OCI-LY7 (cell line): ENCODE data around the gene AGBL1. TPM values are rescaled to one million over a fixed set of nuclear protein-coding genes. Genes with fewer than 3 reads are reported as not detected.

Experiments used
- BruUV-seq: library from RNA; stranded (reverse); fragments of 400-500 nt; replicated peaks from 2 replicates; lab custom pipeline; 2021; lab: Mats Ljungman, UMichigan
- CTCF ChIA-PET: fragments of 300-600 bp; sonication (Branson Sonifier 250); formaldehyde crosslinking; loops from one replicate; lab custom pipeline; 2022; ENCODE audit warnings: antibody characterized with exemption; ENCODE audit not compliant: unreplicated experiment; lab: Charles Lee
- POLR2A ChIA-PET: fragments of 300-600 bp; sonication (Branson Sonifier 250); formaldehyde crosslinking; loops from one replicate; lab custom pipeline; 2022; ENCODE audit warnings: antibody characterized with exemption; lab: Charles Lee
- DNase-seq: peaks from one replicate; pipeline ENCODE4 v3.0.0-alpha.2; 2015; ENCODE audit warnings: low spot score
- H2AFZ ChIP-seq: fragments of 200-600 bp; sonication (generic), shearing (Covaris generic); 2 replicates; pipeline ENCODE4 v1.6.1; 2014; ENCODE audit warnings: mild to moderate bottlenecking, antibody characterized with exemption, low read length, moderate library complexity
- H3K27ac ChIP-seq: fragments of 200-600 bp; sonication (generic); 2 replicates; pipeline ENCODE4 v1.5.1; 2014; ENCODE audit warnings: mixed run types, low read depth, mild to moderate bottlenecking, moderate library complexity, low read length, inconsistent platforms; ENCODE audit not compliant: poor library complexity, severe bottlenecking
- H3K36me3 ChIP-seq: fragments of 200-600 bp; sonication (generic); 2 replicates; pipeline ENCODE4 v1.6.1; 2014; ENCODE audit warnings: mild to moderate bottlenecking, antibody characterized with exemption, low read length, moderate library complexity, mixed read lengths; ENCODE audit not compliant: insufficient read depth
- H3K4me1 ChIP-seq: fragments of 200-600 bp; sonication (generic); 2 replicates; pipeline ENCODE4 v1.5.1; 2014; ENCODE audit warnings: mild to moderate bottlenecking, low read length; ENCODE audit not compliant: insufficient read depth, poor library complexity, severe bottlenecking
- H3K4me2 ChIP-seq: fragments of 200-600 bp; sonication (generic); 2 replicates; pipeline ENCODE4 v1.6.1; 2014; ENCODE audit warnings: mild to moderate bottlenecking, low read length
- H3K4me3 ChIP-seq: fragments of 200-600 bp; sonication (generic); 2 replicates; pipeline ENCODE4 v1.5.1; 2014; ENCODE audit warnings: mild to moderate bottlenecking, low read depth, low read length; ENCODE audit not compliant: poor library complexity, severe bottlenecking
- H3K79me2 ChIP-seq: fragments of 200-600 bp; sonication (generic); 2 replicates; pipeline ENCODE4 v1.6.1; 2016; ENCODE audit warnings: low read depth, mild to moderate bottlenecking, low read length, moderate library complexity, mixed read lengths; ENCODE audit not compliant: insufficient read depth
- H3K9me2 ChIP-seq: fragments of 200-600 bp; sonication (generic); 2 replicates; pipeline ENCODE4 v1.6.1; 2016; ENCODE audit warnings: mild to moderate bottlenecking, low read length, mixed read lengths; ENCODE audit not compliant: insufficient read depth
- H3K9me3 ChIP-seq: fragments of 200-600 bp; sonication (generic); 2 replicates; pipeline ENCODE4 v1.6.1; 2014; ENCODE audit warnings: mild to moderate bottlenecking, mixed run types, low read length, mixed read lengths
- H4K20me1 ChIP-seq: fragments of 200-600 bp; sonication (generic); 2 replicates; pipeline ENCODE4 v1.6.1; 2014; ENCODE audit warnings: mild to moderate bottlenecking, antibody characterized with exemption, low read length, moderate library complexity, mixed read lengths; ENCODE audit not compliant: insufficient read depth
- CTCF ChIP-seq: fragments of 200-600 bp; sonication (generic); conservative IDR thresholded peaks from 2 replicates; pipeline ENCODE4 v1.5.1; 2014; ENCODE audit warnings: mild to moderate bottlenecking, antibody characterized with exemption, low read length, moderate library complexity, mixed read lengths
- EZH2phosphoT487 ChIP-seq: fragments of 200-600 bp; sonication (generic); IDR thresholded peaks from 2 replicates; pipeline ENCODE4 v1.6.1; 2018; ENCODE audit warnings: low read depth, borderline replicate concordance, mild to moderate bottlenecking, mixed run types, antibody characterized with exemption, low read length, moderate library complexity, mixed read lengths
- intact Hi-C: fragments of 100-400 bp; cut with micrococcal nuclease; formaldehyde crosslinking; loops from one replicate; pipeline ENCODE4 v1.10.0; 2022; ENCODE audit not compliant: unreplicated experiment
- total RNA-seq, 2 experiments: library from RNA; depleted of rRNA in 1 of 2; stranded (reverse); fragments of >200 nt in 1 of 2; shearing (Covaris generic) in 1 of 2; gene quantifications; 2 replicates each; pipeline ENCODE4 v1.2.3, GENCODE V29; 2014 to 2022

The AGBL1 gene
- total RNA-seq, 2 experiments from 2014 or later = not detected

- no peak for DNase-seq
- intact Hi-C loops = no loop called here
- Histone ChIP-seq H3K4me2 (no peak overlapping the region), H3K36me3 (no peaks in the 10 kb centered on the region), H2AFZ (no peak overlapping the region), H4K20me1 (no peaks in the 10 kb centered on the region), H3K9me2 (no peaks in the 10 kb centered on the region), H3K4me3 (no peak overlapping the region), H3K79me2 (no peaks in the 10 kb centered on the region), H3K27ac (no peak overlapping the region), H3K9me3 (no peaks in the 10 kb centered on the region), H3K4me1 (no peaks in the 10 kb centered on the region)
- no TSS peak for BruUV-seq
- ChIA-PET POLR2A (no interaction called here), CTCF (no interaction called here)
- no peak for TF ChIP-seq EZH2phosphoT487
- TF ChIP-seq CTCF = no peak
These were observed 759.8 kb downstream of the AGBL1 start for GRCh38 chr15:86839502-86839901.

- no peaks in the 10 kb centered on the region for H4K20me1 ChIP-seq
- POLR2A ChIA-PET = no interaction called here
- TF ChIP-seq CTCF = no peak
- TF ChIP-seq EZH2phosphoT487 = no peak
- no peak overlapping the region for H3K27ac ChIP-seq
- BruUV-seq = no TSS peak
- H3K79me2 ChIP-seq = no peaks in the 10 kb centered on the region
- H3K4me3 ChIP-seq = no peak overlapping the region
- no peak for DNase-seq
- no peak overlapping the region for H2AFZ ChIP-seq
- no peaks in the 10 kb centered on the region for H3K36me3 ChIP-seq
- H3K4me1 ChIP-seq = no peaks in the 10 kb centered on the region
- no peak overlapping the region for H3K4me2 ChIP-seq
- CTCF ChIA-PET = no interaction called here
- H3K9me3 ChIP-seq = no peaks in the 10 kb centered on the region
- H3K9me2 ChIP-seq = no peaks in the 10 kb centered on the region
- intact Hi-C loops = no loop called here
These were observed 761.3 kb downstream of the AGBL1 start for GRCh38 chr15:86840996-86841395.

- no TSS peak for BruUV-seq
- no peak overlapping the region for H3K4me3 ChIP-seq
- H3K9me3 ChIP-seq = no peaks in the 10 kb centered on the region
- intact Hi-C loops = no loop called here
- CTCF ChIA-PET = no interaction called here
- no peak for TF ChIP-seq EZH2phosphoT487
- POLR2A ChIA-PET = no interaction called here
- H3K4me2 ChIP-seq = no peak overlapping the region
- H3K79me2 ChIP-seq = no peaks in the 10 kb centered on the region
- no peaks in the 10 kb centered on the region for H3K36me3 ChIP-seq
- H3K27ac ChIP-seq = no peak overlapping the region
- no peak overlapping the region for H2AFZ ChIP-seq
- no peaks in the 10 kb centered on the region for H3K9me2 ChIP-seq
- no peaks in the 10 kb centered on the region for H4K20me1 ChIP-seq
- no peak for DNase-seq
- no peaks in the 10 kb centered on the region for H3K4me1 ChIP-seq
These were observed 762.5 kb downstream of the AGBL1 start for GRCh38 chr15:86842199-86842598.
